Esophagus squamous epithelium (tissue), 4 donors: ENCODE measurements around the gene TIFAB.

Experiments used
- POLR2A ChIP-seq, 4 donors: fragments of 450-650 bp; IDR thresholded peaks; one replicate each; pipeline ENCODE4 v1.6.1; 2017; ENCODE audit warnings: antibody characterized with exemption in 4 of 4, mild to moderate bottlenecking in 4 of 4, moderate library complexity in 3 of 4
- TF ChIP-seq, protein P1 (sequence below), 6 experiments: fragments of 450-650 bp in 4 of 6; fragments of 200-600 bp in 2 of 6; sonication (generic) in 2 of 6; IDR thresholded peaks; one replicate each; pipeline ENCODE4 v1.5.1; 2016 to 2019; ENCODE audit warnings: antibody characterized with exemption in 6 of 6, mild to moderate bottlenecking in 4 of 6, moderate library complexity in 4 of 6

DNA sequence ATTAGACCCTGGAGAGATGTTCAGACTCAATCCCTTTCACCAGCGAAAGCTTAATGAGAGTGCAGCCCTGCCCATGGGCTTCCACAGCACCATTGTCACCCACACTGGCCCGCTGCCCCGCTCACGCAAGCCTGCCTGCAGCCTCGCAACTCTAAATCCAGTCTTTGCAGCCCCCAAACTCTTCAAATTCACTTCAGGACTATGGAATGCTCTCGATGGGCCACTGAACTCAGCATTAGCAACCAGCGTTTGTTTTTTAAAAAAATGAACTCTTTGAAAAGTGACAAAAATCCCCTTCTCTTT, 22.1 kb downstream of the TIFAB start:
- TF ChIP-seq, protein P1, sequence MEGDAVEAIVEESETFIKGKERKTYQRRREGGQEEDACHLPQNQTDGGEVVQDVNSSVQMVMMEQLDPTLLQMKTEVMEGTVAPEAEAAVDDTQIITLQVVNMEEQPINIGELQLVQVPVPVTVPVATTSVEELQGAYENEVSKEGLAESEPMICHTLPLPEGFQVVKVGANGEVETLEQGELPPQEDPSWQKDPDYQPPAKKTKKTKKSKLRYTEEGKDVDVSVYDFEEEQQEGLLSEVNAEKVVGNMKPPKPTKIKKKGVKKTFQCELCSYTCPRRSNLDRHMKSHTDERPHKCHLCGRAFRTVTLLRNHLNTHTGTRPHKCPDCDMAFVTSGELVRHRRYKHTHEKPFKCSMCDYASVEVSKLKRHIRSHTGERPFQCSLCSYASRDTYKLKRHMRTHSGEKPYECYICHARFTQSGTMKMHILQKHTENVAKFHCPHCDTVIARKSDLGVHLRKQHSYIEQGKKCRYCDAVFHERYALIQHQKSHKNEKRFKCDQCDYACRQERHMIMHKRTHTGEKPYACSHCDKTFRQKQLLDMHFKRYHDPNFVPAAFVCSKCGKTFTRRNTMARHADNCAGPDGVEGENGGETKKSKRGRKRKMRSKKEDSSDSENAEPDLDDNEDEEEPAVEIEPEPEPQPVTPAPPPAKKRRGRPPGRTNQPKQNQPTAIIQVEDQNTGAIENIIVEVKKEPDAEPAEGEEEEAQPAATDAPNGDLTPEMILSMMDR (IDR thresholded peaks at IDR 0.05) = no peak
- TF ChIP-seq POLR2A (IDR thresholded peaks at IDR 0.05) = no peak
